ENCODE results near the gene POU2F1.

GRCh38 chr1:167223144-167224103 is 2.7 kb downstream of the POU2F1 start:
- TF ChIP-seq EZH2 (IDR thresholded peaks at IDR 0.05) (no peak), POLR2AphosphoS5 (IDR thresholded peaks at IDR 0.05; ENCODE audit: borderline replicate concordance, low read depth, low read length) (no peak), FOXP2 (optimal IDR thresholded peaks at IDR 0.05; ENCODE audit: control extremely low read depth, extremely low read length, insufficient read depth) (no peak)

All from SK-N-MC (cell line).